Activated CD4-positive, alpha-beta T cell treated with anti-CD3 and anti-CD28 coated beads for 36 hours (primary cell): ENCODE results near the gene SVBP. TPM values are rescaled to one million over a fixed set of nuclear protein-coding genes. Genes with fewer than 3 reads are reported as not detected.

Experiments used
- ATAC-seq: fragments of 200-7000 bp; cut with Tn5 transposase; one replicate; pipeline ENCODE4 v1.10.0; 2021; ENCODE audit warnings: mild to moderate bottlenecking, moderate library complexity
- CTCF ChIA-PET: fragments of 350-600 bp; sonication (Branson Sonifier 250); formaldehyde crosslinking; loops from one replicate; lab custom pipeline; 2021; ENCODE audit warnings: antibody characterized with exemption; lab: Charles Lee
- POLR2A ChIA-PET: fragments of 350-600 bp; sonication (Branson Sonifier 250); formaldehyde crosslinking; loops from one replicate; lab custom pipeline; 2021; ENCODE audit warnings: antibody characterized with exemption, inconsistent platforms; lab: Charles Lee
- DNase-seq: peaks from one replicate; pipeline ENCODE4 v3.0.0-alpha.2; 2020
- H3K27ac Mint-ChIP-seq: one replicate; pipeline ENCODE4 v1.8.0; 2021; ENCODE audit warnings: mixed read lengths
- H3K27me3 Mint-ChIP-seq: one replicate; pipeline ENCODE4 v1.8.0; 2021; ENCODE audit warnings: mixed read lengths
- H3K36me3 Mint-ChIP-seq: one replicate; pipeline ENCODE4 v1.8.0; 2021; ENCODE audit warnings: low read depth, mixed read lengths
- H3K4me1 Mint-ChIP-seq: one replicate; pipeline ENCODE4 v1.8.0; 2021; ENCODE audit warnings: mixed read lengths
- H3K4me3 Mint-ChIP-seq: one replicate; pipeline ENCODE4 v1.8.0; 2021; ENCODE audit warnings: mild to moderate bottlenecking, moderate library complexity, mixed read lengths
- H3K9me3 Mint-ChIP-seq: one replicate; pipeline ENCODE4 v1.8.0; 2021; ENCODE audit warnings: low read depth, mixed read lengths
- intact Hi-C, 2 experiments: fragments of 100-400 bp; cut with DNase I in 1 of 2; cut with micrococcal nuclease in 1 of 2; formaldehyde crosslinking; loops; one replicate each; pipeline versions ENCODE4 v1.14.2 to v1.15.1; 2022 to 2024; cut with DNase I, micrococcal nuclease
- total RNA-seq, 2 experiments: library from RNA; stranded (reverse); gene quantifications; one replicate each; pipeline ENCODE4 v1.2.3, GENCODE V29; 2021

SVBP gene
- total RNA-seq, 2 experiments from 2014 or later, result 14.5 to 14.6 TPM

DNA sequence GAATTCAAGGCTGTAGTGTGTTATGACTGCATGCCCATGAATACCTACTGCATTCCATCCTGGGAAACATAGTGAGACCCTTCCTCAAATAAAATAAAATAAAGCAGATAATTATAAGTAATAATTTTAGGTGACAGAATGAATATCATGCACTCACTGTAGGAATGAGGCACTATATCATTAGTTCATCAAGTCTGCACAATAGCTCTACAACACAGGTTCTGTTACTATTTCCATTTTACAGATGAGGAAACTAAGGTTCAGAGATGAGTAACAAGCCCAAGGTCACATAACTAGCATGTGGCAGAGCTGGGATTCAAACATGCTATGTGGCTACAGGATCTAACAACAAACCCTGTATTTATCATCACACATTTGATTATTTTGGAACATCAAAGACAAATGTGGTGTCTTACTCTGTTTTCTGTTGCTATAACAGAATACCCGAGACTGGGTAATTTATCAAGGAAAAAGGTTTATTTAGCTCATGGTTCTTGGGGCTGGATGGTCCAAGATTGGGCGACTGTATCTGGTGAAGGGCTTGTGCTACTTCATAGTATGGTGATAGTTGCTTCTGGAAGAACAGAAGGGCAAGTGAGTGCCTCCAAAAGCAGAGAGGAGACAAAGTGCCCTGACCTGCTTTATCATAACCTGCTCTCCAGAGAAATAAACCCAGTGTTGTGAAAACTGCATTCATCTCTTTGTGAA, 24.4 kb upstream of the SVBP start:
- Mint-ChIP-seq H3K36me3 (peaks cover 5% of the 10 kb centered on the region), H3K27ac (no peak overlapping the region), H3K4me3 (no peak overlapping the region), H3K27me3 (no peaks in the 10 kb centered on the region), H3K9me3 (no peaks in the 10 kb centered on the region), H3K4me1 (peaks cover 6% of the 10 kb centered on the region)
- ATAC-seq (no peak), DNase-seq (no peak)
- intact Hi-C loops, result loop anchor here in 1 of 2 experiments (10.0 kb wide), 2 partner anchors 507 to 1513 kb away; partner anchors contain the start of genes ERI3 and FOXJ3
- POLR2A ChIA-PET, result no interaction called here
- CTCF ChIA-PET, result no interaction called here

DNA sequence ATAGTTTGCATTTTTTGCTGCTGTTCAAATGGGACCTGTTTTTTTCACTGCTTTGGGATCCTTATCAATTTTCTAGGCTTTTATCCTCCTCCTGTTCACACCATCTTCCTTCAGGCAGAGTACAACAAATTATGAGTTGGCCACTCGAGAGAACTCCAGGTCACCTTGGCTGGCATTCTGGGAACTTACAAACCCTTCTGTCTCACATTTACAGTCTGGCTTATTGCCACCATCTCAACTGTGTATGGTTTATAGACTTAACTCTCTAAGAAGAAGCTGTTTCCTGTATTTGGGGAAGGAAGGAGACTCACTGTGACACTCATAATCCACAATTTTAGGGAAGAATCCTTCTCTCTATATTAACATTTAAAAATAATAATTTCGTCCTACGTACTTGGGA, 23.8 kb upstream of the SVBP start:
- no peaks in the 10 kb centered on the region for H3K9me3 Mint-ChIP-seq
- peaks cover 5% of the 10 kb centered on the region for H3K36me3 Mint-ChIP-seq
- peaks cover 6% of the 10 kb centered on the region for H3K4me1 Mint-ChIP-seq
- H3K27ac Mint-ChIP-seq, result no peak overlapping the region
- DNase-seq, result no peak
- POLR2A ChIA-PET, result no interaction called here
- H3K4me3 Mint-ChIP-seq, result no peak overlapping the region
- CTCF ChIA-PET, result no interaction called here
- no peaks in the 10 kb centered on the region for H3K27me3 Mint-ChIP-seq
- ATAC-seq, result no peak
- intact Hi-C loops, result loop anchor here in 1 of 2 experiments (10.0 kb wide), 2 partner anchors 506 to 1514 kb away; partner anchors contain the start of genes ERI3 and FOXJ3

DNA sequence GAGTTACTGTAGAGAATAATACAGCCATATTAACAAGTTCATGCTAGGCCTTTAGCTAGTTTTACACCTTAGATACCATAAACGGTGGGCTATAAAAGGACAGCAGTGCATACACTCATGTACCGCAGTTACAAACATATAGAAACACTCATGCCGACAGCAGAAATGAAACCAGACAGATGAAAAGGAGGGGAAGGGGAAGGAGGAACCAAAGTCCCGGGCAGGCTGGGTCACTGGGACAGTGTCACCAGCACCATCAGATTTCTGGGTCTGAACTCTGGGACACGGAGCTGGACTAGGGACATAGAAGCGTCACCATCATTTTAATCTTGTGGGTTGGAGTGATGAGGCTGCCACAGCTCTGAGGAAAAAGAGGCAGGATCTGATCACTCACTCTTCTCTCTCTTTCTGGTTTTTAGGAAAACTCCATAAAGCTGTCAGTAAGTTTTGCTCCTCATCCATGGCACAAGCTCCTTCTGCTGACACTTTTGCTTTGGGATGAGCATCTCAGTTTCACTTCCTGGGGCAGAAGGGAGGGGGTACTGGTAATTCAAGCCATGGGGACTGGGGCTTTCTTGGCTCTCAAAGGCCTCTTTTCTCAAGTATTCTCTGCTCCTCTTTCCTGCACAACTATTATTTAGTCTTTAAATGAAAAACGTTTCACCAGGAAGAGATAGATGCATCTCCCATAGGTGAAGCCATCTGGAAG, 21.4 kb upstream of the SVBP start:
- ATAC-seq, result no peak
- H3K27ac Mint-ChIP-seq, result no peak overlapping the region
- POLR2A ChIA-PET, result no interaction called here
- H3K4me3 Mint-ChIP-seq, result no peak overlapping the region
- no peaks in the 10 kb centered on the region for H3K27me3 Mint-ChIP-seq
- no peak for DNase-seq
- no peaks in the 10 kb centered on the region for H3K4me1 Mint-ChIP-seq
- intact Hi-C loops, result no loop called here
- no peaks in the 10 kb centered on the region for H3K9me3 Mint-ChIP-seq
- H3K36me3 Mint-ChIP-seq, result peaks cover 5% of the 10 kb centered on the region
- CTCF ChIA-PET, result interaction anchor here (1.0 to 1.4 kb wide), 3 partner anchors 10 to 81 kb away, joined by 3 to 4 read pairs (median 3); no protein-coding TSS in a partner anchor

DNA sequence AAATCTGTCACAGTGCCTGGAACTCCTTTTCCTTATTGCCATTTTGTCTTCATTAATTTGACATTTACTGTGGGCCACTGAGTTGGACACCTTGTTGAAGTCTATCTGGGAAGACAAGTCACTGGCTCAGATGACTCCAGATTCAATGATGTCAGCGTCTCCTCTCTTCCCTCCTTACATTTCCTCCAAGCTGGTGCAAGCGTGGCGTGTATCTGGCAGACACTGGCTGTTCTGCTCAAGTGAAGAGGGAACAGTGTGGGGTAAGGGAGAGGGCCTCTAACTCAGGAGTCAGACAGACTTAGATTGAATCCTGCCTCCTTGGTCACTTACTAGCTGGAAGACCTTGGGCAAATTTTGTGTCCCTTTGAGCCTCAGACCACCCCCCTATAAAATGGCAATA, 20.5 kb upstream of the SVBP start:
- intact Hi-C loops, result no loop called here
- POLR2A ChIA-PET, result no interaction called here

DNA sequence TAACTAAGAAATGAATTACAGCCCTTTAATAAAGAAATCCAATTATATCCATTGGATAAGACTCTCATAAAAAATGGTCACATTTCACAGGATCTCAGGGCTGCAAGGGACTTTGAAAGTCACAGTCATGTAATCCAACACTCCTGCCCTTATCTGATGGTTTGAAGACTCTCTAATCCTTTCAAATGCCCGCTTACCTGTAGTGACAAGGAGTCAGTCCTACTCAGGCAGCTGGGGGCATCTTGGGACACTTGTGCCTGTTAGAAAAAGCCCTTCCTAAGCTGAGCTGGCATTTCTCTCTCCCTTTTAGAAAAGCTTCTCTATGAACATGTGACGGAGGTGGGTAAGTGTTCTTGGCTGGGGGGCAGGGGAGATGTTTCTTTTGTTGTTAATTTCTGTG, 18.2 kb upstream of the SVBP start:
- ChIA-PET CTCF (interaction anchor here (1.2 to 1.6 kb wide), 3 partner anchors 8 to 18 kb away, joined by 3 to 5 read pairs (median 5); partner anchors contain the start of genes ERMAP, SVBP and ZNF691), POLR2A (no interaction called here)
- Mint-ChIP-seq H3K9me3 (no peaks in the 10 kb centered on the region), H3K4me1 (no peaks in the 10 kb centered on the region), H3K27me3 (no peaks in the 10 kb centered on the region), H3K36me3 (no peaks in the 10 kb centered on the region), H3K27ac (no peak overlapping the region), H3K4me3 (no peak overlapping the region)
- intact Hi-C loops, result no loop called here
- ATAC-seq (no peak), DNase-seq (no peak)

More for the DNA sequence above, 20.5 kb upstream of the SVBP start:
- CTCF ChIA-PET, result interaction anchor here (1.0 to 1.4 kb wide), 2 partner anchors 9 to 12 kb away, joined by 3 to 4 read pairs; no protein-coding TSS in a partner anchor
- no peaks in the 10 kb centered on the region for H3K27me3 Mint-ChIP-seq
- DNase-seq (no peak), ATAC-seq (no peak)
- H3K36me3 Mint-ChIP-seq, result no peaks in the 10 kb centered on the region
- no peak overlapping the region for H3K27ac Mint-ChIP-seq
- no peaks in the 10 kb centered on the region for H3K4me1 Mint-ChIP-seq
- no peaks in the 10 kb centered on the region for H3K9me3 Mint-ChIP-seq
- H3K4me3 Mint-ChIP-seq, result no peak overlapping the region

DNA sequence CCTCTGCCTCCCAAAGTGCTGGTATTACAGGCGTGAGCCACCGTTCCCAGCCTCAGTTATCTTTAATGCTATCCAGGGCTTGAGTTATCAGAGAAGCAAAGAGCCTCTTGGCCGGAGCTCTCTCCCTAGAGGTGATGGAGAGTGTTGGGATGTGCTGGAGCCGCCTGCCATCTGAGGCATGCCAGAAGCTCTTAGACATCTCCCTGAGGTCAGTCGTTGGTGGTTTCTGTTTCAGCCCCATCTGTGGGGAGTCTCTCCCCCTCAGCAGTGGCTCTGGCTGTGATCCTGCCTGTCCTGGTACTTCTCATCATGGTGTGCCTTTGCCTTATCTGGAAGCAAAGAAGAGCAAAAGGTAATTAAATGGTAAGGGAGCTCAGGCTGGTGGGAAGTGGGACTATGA, 17.6 kb upstream of the SVBP start:
- H3K9me3 Mint-ChIP-seq, result no peaks in the 10 kb centered on the region
- H3K4me1 Mint-ChIP-seq, result no peaks in the 10 kb centered on the region
- H3K36me3 Mint-ChIP-seq, result no peaks in the 10 kb centered on the region
- DNase-seq (no peak), ATAC-seq (no peak)
- H3K4me3 Mint-ChIP-seq, result no peak overlapping the region
- intact Hi-C loops, result no loop called here
- no peak overlapping the region for H3K27ac Mint-ChIP-seq
- no peaks in the 10 kb centered on the region for H3K27me3 Mint-ChIP-seq
- ChIA-PET CTCF (interaction anchor here (1.2 to 1.6 kb wide), 3 partner anchors 9 to 17 kb away, joined by 3 to 5 read pairs (median 5); partner anchors contain the start of genes ERMAP, SVBP and ZNF691), POLR2A (no interaction called here)

DNA sequence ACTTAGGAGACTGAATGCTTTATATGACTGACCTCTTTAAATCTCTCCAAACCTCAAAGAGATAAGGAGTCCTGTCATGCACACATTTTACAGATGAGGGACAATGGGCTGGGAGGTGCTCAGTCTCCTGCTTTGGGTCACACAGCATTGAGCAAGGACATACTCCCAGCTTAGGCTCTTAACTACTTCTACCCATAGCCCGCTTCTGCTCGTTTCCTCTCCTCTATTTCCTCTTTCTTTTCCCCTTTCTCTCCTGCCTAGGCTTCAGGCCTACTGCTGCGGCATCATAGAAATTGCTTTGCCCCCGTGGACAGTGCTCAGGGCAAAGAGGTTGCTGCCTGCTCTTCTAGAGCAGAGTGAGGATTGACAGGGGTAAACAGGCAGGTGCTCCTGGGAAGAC, 16.8 kb upstream of the SVBP start:
- no peaks in the 10 kb centered on the region for H3K9me3 Mint-ChIP-seq
- H3K27ac Mint-ChIP-seq, result no peak overlapping the region
- ATAC-seq (no peak), DNase-seq (no peak)
- H3K4me1 Mint-ChIP-seq, result no peaks in the 10 kb centered on the region
- H3K4me3 Mint-ChIP-seq, result no peak overlapping the region
- intact Hi-C loops, result no loop called here
- ChIA-PET CTCF (no interaction called here), POLR2A (no interaction called here)
- H3K36me3 Mint-ChIP-seq, result no peaks in the 10 kb centered on the region
- no peaks in the 10 kb centered on the region for H3K27me3 Mint-ChIP-seq

DNA sequence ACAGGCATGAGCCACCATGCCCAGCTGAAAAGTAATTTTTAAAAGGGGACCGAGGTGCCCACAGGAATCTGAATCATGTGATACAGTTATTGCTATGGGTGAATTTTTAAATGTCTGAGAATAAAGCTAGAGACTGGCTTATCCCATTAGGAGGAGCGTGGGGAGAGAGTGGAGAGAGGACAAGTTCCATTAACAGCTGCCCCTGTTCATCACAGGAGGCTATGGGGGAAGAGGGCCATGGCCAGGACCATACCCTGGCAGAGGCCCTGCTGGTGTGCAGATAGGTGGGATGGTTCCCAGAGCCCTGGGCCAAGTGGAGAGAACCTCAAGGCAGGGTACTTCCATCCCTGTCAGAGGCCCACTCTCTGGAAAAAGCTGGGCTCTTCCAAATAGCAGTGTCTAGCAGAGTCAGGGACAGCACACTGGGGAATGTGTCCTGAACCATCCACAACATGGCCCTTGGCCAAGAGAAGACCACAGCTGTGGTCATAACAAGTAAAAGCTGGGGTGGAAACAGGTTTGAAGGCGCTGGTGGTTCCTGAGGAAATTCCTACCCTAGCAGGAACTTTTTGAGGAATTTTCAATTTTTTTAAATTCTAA, 15.5 kb upstream of the SVBP start:
- Mint-ChIP-seq H3K36me3 (no peaks in the 10 kb centered on the region), H3K27ac (no peak overlapping the region), H3K27me3 (no peaks in the 10 kb centered on the region), H3K4me1 (no peaks in the 10 kb centered on the region), H3K9me3 (no peaks in the 10 kb centered on the region), H3K4me3 (no peak overlapping the region)
- ATAC-seq (no peak), DNase-seq (no peak)
- CTCF ChIA-PET, result interaction anchor here (1.0 to 1.5 kb wide), 2 partner anchors 10 to 15 kb away, joined by 3 read pairs; no protein-coding TSS in a partner anchor
- POLR2A ChIA-PET, result no interaction called here
- intact Hi-C loops, result no loop called here

DNA sequence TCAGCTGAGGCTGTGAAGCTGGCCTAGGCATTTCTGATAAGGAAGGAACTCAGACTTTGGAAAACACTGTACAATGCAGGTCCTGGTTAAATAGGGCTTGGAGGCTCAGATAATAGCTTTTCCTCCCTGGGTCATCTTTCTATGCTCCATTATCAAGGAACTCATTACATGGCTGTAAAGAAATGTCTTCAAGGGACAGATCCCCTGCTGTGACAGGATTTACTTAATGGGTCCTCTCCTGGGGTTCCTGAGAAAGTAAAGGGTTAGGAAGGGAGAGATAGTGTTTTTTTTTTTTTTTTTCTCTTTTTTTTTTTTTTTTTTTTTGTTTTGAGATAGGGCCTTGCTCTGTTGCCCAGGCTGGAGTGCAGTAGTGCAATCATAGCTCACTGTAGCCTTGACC, 14.1 kb upstream of the SVBP start:
- no peak overlapping the region for H3K27ac Mint-ChIP-seq
- no peaks in the 10 kb centered on the region for H3K9me3 Mint-ChIP-seq
- intact Hi-C loops, result no loop called here
- H3K27me3 Mint-ChIP-seq, result no peaks in the 10 kb centered on the region
- ChIA-PET CTCF (interaction anchor here (0.5 to 1.5 kb wide), 7 partner anchors 8 to 666 kb away, joined by 3 to 5 read pairs (median 3); partner anchors contain the start of gene ZNF691), POLR2A (interaction anchor here (0.6 kb wide), 2 partner anchors 24 to 1647 kb away, joined by 4 to 5 read pairs; no protein-coding TSS in a partner anchor)
- H3K36me3 Mint-ChIP-seq, result no peaks in the 10 kb centered on the region
- ATAC-seq, result no peak
- DNase-seq, result no peak
- H3K4me3 Mint-ChIP-seq, result no peak overlapping the region
- H3K4me1 Mint-ChIP-seq, result no peaks in the 10 kb centered on the region

DNA sequence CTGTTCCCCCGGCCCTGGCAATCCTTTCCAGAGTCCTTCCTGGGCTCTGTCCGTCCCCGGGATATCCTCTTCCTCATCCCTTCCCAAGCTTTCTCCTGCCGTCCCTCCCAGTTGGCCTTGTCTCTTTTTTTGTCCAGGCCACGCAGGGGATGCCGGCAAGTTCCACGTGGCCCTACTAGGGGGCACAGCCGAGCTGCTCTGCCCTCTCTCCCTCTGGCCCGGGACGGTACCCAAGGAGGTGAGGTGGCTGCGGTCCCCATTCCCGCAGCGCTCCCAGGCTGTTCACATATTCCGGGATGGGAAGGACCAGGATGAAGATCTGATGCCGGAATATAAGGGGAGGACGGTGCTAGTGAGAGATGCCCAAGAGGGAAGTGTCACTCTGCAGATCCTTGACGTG, 13.4 kb upstream of the SVBP start:
- no peaks in the 10 kb centered on the region for H3K9me3 Mint-ChIP-seq
- no peak overlapping the region for H3K4me3 Mint-ChIP-seq
- no peaks in the 10 kb centered on the region for H3K27me3 Mint-ChIP-seq
- DNase-seq (no peak), ATAC-seq (no peak)
- H3K36me3 Mint-ChIP-seq, result no peaks in the 10 kb centered on the region
- H3K4me1 Mint-ChIP-seq, result no peaks in the 10 kb centered on the region
- H3K27ac Mint-ChIP-seq, result no peak overlapping the region
- ChIA-PET POLR2A (interaction anchor here (0.6 kb wide), 1 partner anchor 1646 kb away, joined by 5 read pairs; no protein-coding TSS in a partner anchor), CTCF (interaction anchor here (1.0 kb wide), 1 partner anchor 18 kb away, joined by 3 read pairs; no protein-coding TSS in a partner anchor)
- intact Hi-C loops, result no loop called here
